B cell (primary cell): Measurements from ENCODE around the gene FOXO3. TPM values are rescaled to one million over a fixed set of nuclear protein-coding genes. Genes with fewer than 3 reads are reported as not detected.

Source experiments
- ATAC-seq: fragments of 200-7000 bp; cut with Tn5 transposase; one replicate; pipeline ENCODE4 v1.10.0; 2021; ENCODE audit warnings: low read depth, mild to moderate bottlenecking, moderate number of reproducible peaks, moderate library complexity
- CTCF ChIA-PET: fragments of 350-600 bp; sonication (Branson Sonifier 250); formaldehyde crosslinking; loops from one replicate; lab custom pipeline; 2021; ENCODE audit warnings: antibody characterized with exemption, inconsistent platforms; lab: Charles Lee
- POLR2A ChIA-PET: fragments of 350-600 bp; sonication (Branson Sonifier 250); formaldehyde crosslinking; loops from one replicate; lab custom pipeline; 2021; ENCODE audit warnings: antibody characterized with exemption; lab: Charles Lee
- DNase-seq: peaks from one replicate; pipeline ENCODE4 v3.0.0; 2013
- H2AFZ ChIP-seq: 2 replicates; pipeline ENCODE4 v1.6.1; 2012; ENCODE audit warnings: mild to moderate bottlenecking, low read depth, low read length; ENCODE audit not compliant: insufficient read depth, poor library complexity, severe bottlenecking
- H3K27ac ChIP-seq, 2 donors: 1 replicate in 1 of 2; 2 replicates in 1 of 2; pipeline ENCODE4 v1.5.1; 2012 to 2013; ENCODE audit warnings: low read length in 2 of 2, mild to moderate bottlenecking in 2 of 2, moderate library complexity in 1 of 2
- H3K27me3 ChIP-seq, 4 experiments: fragments of 200-600 bp in 1 of 4; sonication (generic) in 1 of 4; replicated peaks in 1 of 4; 1 replicate in 2 of 4; 2 replicates in 2 of 4; pipeline versions ENCODE4 v1.6.1 to v1.7.0; 2013 to 2016; ENCODE audit warnings: low read length in 3 of 4, mild to moderate bottlenecking in 2 of 4, mixed read lengths in 1 of 4, moderate library complexity in 1 of 4; ENCODE audit not compliant: insufficient read depth in 4 of 4, control insufficient read depth in 3 of 4; ENCODE audit errors: control extremely low read depth in 1 of 4
- H3K36me3 ChIP-seq, 2 experiments: replicated peaks in 1 of 2; 1 replicate in 1 of 2; 2 replicates in 1 of 2; pipeline versions ENCODE4 v1.6.1 to v1.7.1; 2013; ENCODE audit warnings: low read length in 1 of 2; ENCODE audit not compliant: insufficient read depth in 2 of 2, control insufficient read depth in 1 of 2; ENCODE audit errors: control extremely low read depth in 1 of 2, extremely low read depth in 1 of 2
- H3K4me1 ChIP-seq, 2 donors: fragments of 200-600 bp in 1 of 2; sonication (generic) in 1 of 2; 1 replicate in 1 of 2; 2 replicates in 1 of 2; pipeline versions ENCODE4 v1.5.1 to v1.6.1; 2013 to 2017; ENCODE audit warnings: low read length in 2 of 2; ENCODE audit not compliant: control insufficient read depth in 2 of 2, insufficient read depth in 2 of 2
- H3K4me2 ChIP-seq: replicated peaks from 2 replicates; pipeline ENCODE3; 2012; ENCODE audit warnings: mild to moderate bottlenecking, low read depth, low read length; ENCODE audit not compliant: poor library complexity, severe bottlenecking
- H3K4me3 ChIP-seq, 5 experiments: fragments of 200-600 bp in 1 of 5; sonication (generic) in 1 of 5; 1 replicate in 3 of 5; 2 replicates in 2 of 5; pipeline versions ENCODE4 v1.5.1 to v1.7.0; 2011 to 2016; ENCODE audit warnings: low read length in 4 of 5, mild to moderate bottlenecking in 4 of 5, low read depth in 2 of 5, control low read depth in 1 of 5, moderate library complexity in 1 of 5; ENCODE audit not compliant: insufficient read depth in 1 of 5; ENCODE audit errors: control extremely low read depth in 1 of 5, extremely low read depth in 1 of 5
- H3K79me2 ChIP-seq: fragments of 200-600 bp; sonication (generic); one replicate; pipeline ENCODE4 v1.6.0; 2016; ENCODE audit warnings: low read length; ENCODE audit not compliant: control insufficient read depth, insufficient read depth
- H3K9ac ChIP-seq: fragments of 200-600 bp; sonication (generic); 2 replicates; pipeline ENCODE4 v1.6.1; 2017; ENCODE audit warnings: mild to moderate bottlenecking, low read length, moderate library complexity
- H3K9me3 ChIP-seq, 3 donors: one replicate each; pipeline versions ENCODE4 v1.6.1 to v1.7.1; 2013; ENCODE audit warnings: low read length in 2 of 3; ENCODE audit not compliant: control insufficient read depth in 2 of 3, insufficient read depth in 1 of 3; ENCODE audit errors: control extremely low read depth in 1 of 3
- H4K20me1 ChIP-seq: 2 replicates; pipeline ENCODE4 v1.6.0; 2012; ENCODE audit warnings: mild to moderate bottlenecking, low read length; ENCODE audit not compliant: insufficient read depth, control insufficient read depth, poor library complexity, severe bottlenecking
- H3K27ac Mint-ChIP-seq: one replicate; pipeline ENCODE4 v1.8.0; 2021; ENCODE audit warnings: mixed read lengths
- H3K27me3 Mint-ChIP-seq: one replicate; pipeline ENCODE4 v1.8.0; 2021; ENCODE audit warnings: mixed read lengths
- H3K4me1 Mint-ChIP-seq: one replicate; pipeline ENCODE4 v1.8.0; 2021; ENCODE audit warnings: mixed read lengths
- H3K4me3 Mint-ChIP-seq: one replicate; pipeline ENCODE4 v1.8.0; 2021; ENCODE audit warnings: mixed read lengths
- H3K9me3 Mint-ChIP-seq: one replicate; pipeline ENCODE4 v1.8.0; 2022; ENCODE audit warnings: mixed read lengths; ENCODE audit not compliant: insufficient read depth
- EZH2 ChIP-seq: IDR thresholded peaks from 2 replicates; pipeline ENCODE4 v1.6.1; 2012; ENCODE audit warnings: borderline replicate concordance, low read depth, mild to moderate bottlenecking, moderate library complexity, low read length; ENCODE audit not compliant: insufficient read depth, poor library complexity, severe bottlenecking
- WGBS: methylation state at CpG from one replicate; pipeline ENCODE4 v1.1.5; 2013; ENCODE audit warnings: missing lambda C conversion rate; ENCODE audit not compliant: insufficient coverage; 5-methylcytosine and 5-hydroxymethylcytosine counted together
- intact Hi-C: fragments of 100-400 bp; cut with micrococcal nuclease; formaldehyde crosslinking; loops from one replicate; pipeline ENCODE4 v1.10.0; 2022
- polyA plus RNA-seq: library from polyadenylated mRNA; depleted of rRNA; stranded (reverse); fragments of >200 nt; gene quantifications from 2 replicates; pipeline ENCODE4 v1.2.3, GENCODE V29; 2012
- total RNA-seq, 2 donors: library from RNA; stranded (reverse); fragments of 120-200 nt in 1 of 2; gene quantifications; 1 replicate in 1 of 2; 2 replicates in 1 of 2; pipeline versions ENCODE4 v1.2.3 to v1.2.4, GENCODE V29; 2013 to 2022
- TF ChIP-seq, protein P1 (sequence below): fragments of 200-600 bp; IDR thresholded peaks from one replicate; pipeline ENCODE4 v1.8.0; 2022; ENCODE audit warnings: antibody characterized with exemption, mild to moderate bottlenecking

The FOXO3 gene
- total and polyA plus RNA-seq, 2 donors (not counting 1 experiment from before 2014, with no cell fraction given) = 6.0 to 16.9 TPM

DNA sequence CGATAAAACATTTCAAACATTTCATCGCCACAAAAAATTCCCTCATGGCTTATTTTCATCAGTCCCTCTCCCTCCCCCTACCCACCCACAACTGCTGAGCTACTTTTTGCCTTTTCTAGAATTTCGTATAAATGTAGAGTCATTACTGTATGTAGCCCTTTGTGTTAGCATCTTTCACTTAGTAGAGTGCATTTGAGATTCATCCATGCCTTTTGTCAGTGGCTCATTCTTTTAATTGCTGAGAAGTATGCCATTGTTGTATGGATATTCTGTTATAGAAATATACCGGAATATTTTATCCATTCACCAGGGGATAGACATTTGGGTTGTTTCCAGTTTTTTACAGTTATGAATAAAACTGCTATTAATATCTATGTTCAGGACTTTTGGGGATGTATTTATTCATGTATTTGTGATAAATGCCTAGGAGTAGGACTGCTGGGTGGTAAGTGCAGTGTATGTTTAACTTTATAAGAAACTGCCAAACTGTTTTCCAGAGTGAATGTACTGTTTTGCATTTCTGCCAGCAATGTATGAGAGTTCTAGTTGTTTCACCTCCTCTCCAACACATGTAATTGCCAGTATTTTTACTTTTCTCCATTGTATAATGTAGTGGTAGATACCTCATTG lies 50.4 kb downstream of the FOXO3 start:
- Mint-ChIP-seq H3K27me3 (no peaks in the 10 kb centered on the region), H3K27ac (no peak overlapping the region), H3K9me3 (peaks cover 5% of the 10 kb centered on the region), H3K4me1 (peaks cover 21% of the 10 kb centered on the region), H3K4me3 (no peak overlapping the region)
- no peak for ATAC-seq
- Histone ChIP-seq H3K9ac (no peak overlapping the region), H3K9me3 (peaks cover 4 to 6% (median 5%) of the 10 kb centered on the region in 3 donors), H3K79me2 (peaks cover 56% of the 10 kb centered on the region), H3K4me3 (no peak overlapping the region), H2AFZ (no peak overlapping the region), H3K4me1 (no peaks in the 10 kb centered on the region), H4K20me1 (peaks cover 28% of the 10 kb centered on the region), H3K4me2 (no peak overlapping the region), H3K27me3 (no peaks in the 10 kb centered on the region), H3K27ac (no peak overlapping the region), H3K36me3 (no peaks in the 10 kb centered on the region)
- DNase-seq = no peak
- TF ChIP-seq, protein P1, sequence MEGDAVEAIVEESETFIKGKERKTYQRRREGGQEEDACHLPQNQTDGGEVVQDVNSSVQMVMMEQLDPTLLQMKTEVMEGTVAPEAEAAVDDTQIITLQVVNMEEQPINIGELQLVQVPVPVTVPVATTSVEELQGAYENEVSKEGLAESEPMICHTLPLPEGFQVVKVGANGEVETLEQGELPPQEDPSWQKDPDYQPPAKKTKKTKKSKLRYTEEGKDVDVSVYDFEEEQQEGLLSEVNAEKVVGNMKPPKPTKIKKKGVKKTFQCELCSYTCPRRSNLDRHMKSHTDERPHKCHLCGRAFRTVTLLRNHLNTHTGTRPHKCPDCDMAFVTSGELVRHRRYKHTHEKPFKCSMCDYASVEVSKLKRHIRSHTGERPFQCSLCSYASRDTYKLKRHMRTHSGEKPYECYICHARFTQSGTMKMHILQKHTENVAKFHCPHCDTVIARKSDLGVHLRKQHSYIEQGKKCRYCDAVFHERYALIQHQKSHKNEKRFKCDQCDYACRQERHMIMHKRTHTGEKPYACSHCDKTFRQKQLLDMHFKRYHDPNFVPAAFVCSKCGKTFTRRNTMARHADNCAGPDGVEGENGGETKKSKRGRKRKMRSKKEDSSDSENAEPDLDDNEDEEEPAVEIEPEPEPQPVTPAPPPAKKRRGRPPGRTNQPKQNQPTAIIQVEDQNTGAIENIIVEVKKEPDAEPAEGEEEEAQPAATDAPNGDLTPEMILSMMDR = no peak
- TF ChIP-seq EZH2 = no peak
- ChIA-PET CTCF (no interaction called here), POLR2A (no interaction called here)
- intact Hi-C loops = loop anchor here (5.0 kb wide), 1 partner anchor 34 kb away; no protein-coding TSS in a partner anchor
- no CpG with 5 or more reads among the region's 4 CpGs for WGBS

DNA sequence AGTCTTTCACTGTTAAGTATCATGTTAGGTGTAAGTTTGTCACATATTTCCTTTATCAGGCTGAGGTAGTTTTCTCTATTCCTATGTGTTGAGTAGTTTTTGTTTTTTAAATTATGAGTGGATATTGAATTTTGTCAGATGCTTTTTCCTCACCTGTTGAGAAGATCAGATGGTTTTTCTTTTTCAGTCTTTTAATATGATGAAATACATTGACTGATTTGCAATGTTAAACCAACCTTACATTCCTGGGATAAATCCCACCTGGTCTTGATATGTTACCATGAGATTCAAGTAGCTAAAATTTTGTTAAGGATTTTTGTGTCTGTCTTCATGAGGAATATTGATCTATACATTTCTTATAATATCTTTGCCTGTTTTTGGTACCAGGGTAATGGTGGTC lies 52.1 kb downstream of the FOXO3 start:
- Mint-ChIP-seq H3K4me1 (peaks cover 17% of the 10 kb centered on the region), H3K4me3 (no peak overlapping the region), H3K27ac (no peak overlapping the region), H3K27me3 (no peaks in the 10 kb centered on the region), H3K9me3 (peaks cover 5% of the 10 kb centered on the region)
- ChIA-PET POLR2A (no interaction called here), CTCF (no interaction called here)
- no peak overlapping the region for H2AFZ ChIP-seq
- H3K4me2 ChIP-seq = no peak overlapping the region
- H3K4me3 ChIP-seq = no peak overlapping the region
- no peak for ATAC-seq
- intact Hi-C loops = loop anchor here (5.0 kb wide), 1 partner anchor 36 kb away; no protein-coding TSS in a partner anchor
- H4K20me1 ChIP-seq = peaks cover 25% of the 10 kb centered on the region
- no peaks in the 10 kb centered on the region for H3K27me3 ChIP-seq
- H3K36me3 ChIP-seq = no peaks in the 10 kb centered on the region
- peaks cover 4 to 6% (median 5%) of the 10 kb centered on the region in 3 donors for H3K9me3 ChIP-seq
- no peak for TF ChIP-seq EZH2
- TF ChIP-seq, protein P1 = no peak
- H3K79me2 ChIP-seq = peaks cover 61% of the 10 kb centered on the region
- no peak overlapping the region for H3K9ac ChIP-seq
- H3K4me1 ChIP-seq = no peaks in the 10 kb centered on the region
- DNase-seq = no peak
- H3K27ac ChIP-seq = no peak overlapping the region
